Sigmoid colon (tissue), 7 donors: Measurements from ENCODE around the gene GPR119. TPM values are rescaled to one million over a fixed set of nuclear protein-coding genes. Genes with fewer than 3 reads are reported as not detected.
"Not testable (repeated sequence)": the region's sequence is repeated elsewhere in the genome, so short reads cannot be mapped to it uniquely, and the experiment has no call there.

Source experiments
- DNase-seq: peaks from one replicate; pipeline ENCODE4 v3.0.0-alpha.2; 2019
- H3K27ac ChIP-seq, 4 donors: fragments of 200-600 bp; sonication (generic); one replicate each; pipeline ENCODE4 v1.5.1; 2016 to 2019; ENCODE audit warnings: mild to moderate bottlenecking in 1 of 4
- H3K27me3 ChIP-seq, 3 donors: fragments of 200-600 bp; sonication (generic); one replicate each; pipeline ENCODE4 v1.5.1; 2019; ENCODE audit warnings: mild to moderate bottlenecking in 1 of 3
- H3K36me3 ChIP-seq, 4 donors: fragments of 200-600 bp; sonication (generic); one replicate each; pipeline ENCODE4 v1.5.1; 2016 to 2019
- H3K4me1 ChIP-seq, 4 donors: fragments of 200-600 bp; sonication (generic); one replicate each; pipeline ENCODE4 v1.5.1; 2017 to 2019
- H3K4me3 ChIP-seq, 4 donors: fragments of 200-600 bp; sonication (generic); one replicate each; pipeline ENCODE4 v1.5.1; 2017 to 2019; ENCODE audit warnings: mild to moderate bottlenecking in 2 of 4, moderate library complexity in 1 of 4
- H3K9me3 ChIP-seq, 4 donors: fragments of 200-600 bp in 3 of 4; sonication (generic) in 3 of 4; one replicate each; pipeline versions ENCODE4 v1.5.1 to v1.6.1; 2013 to 2019
- EP300 ChIP-seq, 4 donors: sonication (generic); formaldehyde crosslinking; IDR thresholded peaks; one replicate each; pipeline ENCODE4 v1.6.1; 2017; ENCODE audit warnings: antibody characterized with exemption in 4 of 4
- POLR2A ChIP-seq, 2 donors: fragments of 450-650 bp; IDR thresholded peaks; one replicate each; pipeline ENCODE4 v1.6.1; 2016; ENCODE audit warnings: antibody characterized with exemption in 2 of 2, mild to moderate bottlenecking in 2 of 2, moderate library complexity in 2 of 2
- POLR2AphosphoS5 ChIP-seq, 4 donors: sonication (generic); formaldehyde crosslinking; IDR thresholded peaks; one replicate each; pipeline ENCODE4 v1.6.1; 2017; ENCODE audit warnings: antibody characterized with exemption in 4 of 4
- WGBS, 2 donors: extraction: QIAGEN DNeasy Blood & Tissue Kit; methylation state at CpG; one replicate each; pipeline ENCODE4 v1.1.7; 2013; 5-methylcytosine and 5-hydroxymethylcytosine counted together
- intact Hi-C: fragments of 100-400 bp; cut with DNase I; formaldehyde crosslinking; loops from one replicate; pipeline ENCODE4 v1.15.1; 2023
- polyA plus RNA-seq, 3 donors: library from polyadenylated mRNA; stranded (reverse); fragments of 200-250 nt; gene quantifications; one replicate each; pipeline ENCODE4 v1.2.3, GENCODE V29; 2013
- total RNA-seq, 4 donors: library from RNA; depleted of rRNA; stranded (reverse); fragments of >200 nt; gene quantifications; one replicate each; pipeline ENCODE4 v1.1.0, GENCODE V29; 2016
- TF ChIP-seq, protein P1 (sequence below), 4 experiments: fragments of 450-650 bp in 3 of 4; fragments of 200-600 bp in 1 of 4; IDR thresholded peaks; one replicate each; pipeline ENCODE4 v1.5.1; 2016 to 2019; ENCODE audit warnings: antibody characterized with exemption in 4 of 4, mild to moderate bottlenecking in 3 of 4, moderate library complexity in 2 of 4
- donor health status: healthy with polysubstance abuse.
- donor health status: Bipolar disorder and iron deficiency.
- donor health status: healthy.

Gene GPR119
- total RNA-seq (not detected), polyA plus RNA-seq (not detected)

- Histone ChIP-seq H3K27me3 (no peaks in the 10 kb centered on the region), H3K4me1 (no peaks in the 10 kb centered on the region), H3K4me3 (no peak within 1 kb of the TSS), H3K36me3 (no peaks in the 10 kb centered on the region), H3K9me3 (no peaks in the 10 kb centered on the region), H3K27ac (no peak within 1 kb of the TSS)
- intact Hi-C loops: no loop called here
- TF ChIP-seq EP300 (IDR thresholded peaks at IDR 0.05) (no peak), POLR2A (IDR thresholded peaks at IDR 0.05) (no peak), POLR2AphosphoS5 (IDR thresholded peaks at IDR 0.05) (no peak)
- TF ChIP-seq, protein P1, sequence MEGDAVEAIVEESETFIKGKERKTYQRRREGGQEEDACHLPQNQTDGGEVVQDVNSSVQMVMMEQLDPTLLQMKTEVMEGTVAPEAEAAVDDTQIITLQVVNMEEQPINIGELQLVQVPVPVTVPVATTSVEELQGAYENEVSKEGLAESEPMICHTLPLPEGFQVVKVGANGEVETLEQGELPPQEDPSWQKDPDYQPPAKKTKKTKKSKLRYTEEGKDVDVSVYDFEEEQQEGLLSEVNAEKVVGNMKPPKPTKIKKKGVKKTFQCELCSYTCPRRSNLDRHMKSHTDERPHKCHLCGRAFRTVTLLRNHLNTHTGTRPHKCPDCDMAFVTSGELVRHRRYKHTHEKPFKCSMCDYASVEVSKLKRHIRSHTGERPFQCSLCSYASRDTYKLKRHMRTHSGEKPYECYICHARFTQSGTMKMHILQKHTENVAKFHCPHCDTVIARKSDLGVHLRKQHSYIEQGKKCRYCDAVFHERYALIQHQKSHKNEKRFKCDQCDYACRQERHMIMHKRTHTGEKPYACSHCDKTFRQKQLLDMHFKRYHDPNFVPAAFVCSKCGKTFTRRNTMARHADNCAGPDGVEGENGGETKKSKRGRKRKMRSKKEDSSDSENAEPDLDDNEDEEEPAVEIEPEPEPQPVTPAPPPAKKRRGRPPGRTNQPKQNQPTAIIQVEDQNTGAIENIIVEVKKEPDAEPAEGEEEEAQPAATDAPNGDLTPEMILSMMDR (IDR thresholded peaks at IDR 0.05): no peak
- DNase-seq: no peak
- WGBS, 2 donors: 82 to 89% methylated on average over 4 of the region's 4 CpGs
Measured at GRCh38 chrX:130385520-130385919, at the start of gene GPR119. TSS of gene GPR119 (minus strand) at chrX:130385674. CDS start at chrX:130385447, 227 bp downstream.

GRCh38 chrX:130429236-130429635, 43.8 kb upstream of the GPR119 start:
- intact Hi-C loops, H3K27me3 ChIP-seq, H3K36me3 ChIP-seq, DNase-seq, H3K9me3 ChIP-seq, H3K27ac ChIP-seq, H3K4me3 ChIP-seq, H3K4me1 ChIP-seq: not testable (repeated sequence)
- 80 to 88% methylated on average over 5 of the region's 5 CpGs for WGBS, 2 donors

GRCh38 chrX:130426531-130426930, 41.1 kb upstream of the GPR119 start:
- H3K9me3 ChIP-seq: no peaks in the 10 kb centered on the region
- no peak overlapping the region for H3K4me3 ChIP-seq
- WGBS, 2 donors: 92 to 93% methylated on average over 6 of the region's 6 CpGs
- no peak for DNase-seq
- H3K36me3 ChIP-seq: no peaks in the 10 kb centered on the region
- TF ChIP-seq POLR2A (IDR thresholded peaks at IDR 0.05) (no peak), POLR2AphosphoS5 (IDR thresholded peaks at IDR 0.05) (no peak), EP300 (IDR thresholded peaks at IDR 0.05) (no peak)
- TF ChIP-seq, protein P1 (IDR thresholded peaks at IDR 0.05): no peak
- H3K27me3 ChIP-seq: no peaks in the 10 kb centered on the region
- H3K4me1 ChIP-seq: no peaks in the 10 kb centered on the region
- intact Hi-C loops: no loop called here
- no peak overlapping the region for H3K27ac ChIP-seq

DNA sequence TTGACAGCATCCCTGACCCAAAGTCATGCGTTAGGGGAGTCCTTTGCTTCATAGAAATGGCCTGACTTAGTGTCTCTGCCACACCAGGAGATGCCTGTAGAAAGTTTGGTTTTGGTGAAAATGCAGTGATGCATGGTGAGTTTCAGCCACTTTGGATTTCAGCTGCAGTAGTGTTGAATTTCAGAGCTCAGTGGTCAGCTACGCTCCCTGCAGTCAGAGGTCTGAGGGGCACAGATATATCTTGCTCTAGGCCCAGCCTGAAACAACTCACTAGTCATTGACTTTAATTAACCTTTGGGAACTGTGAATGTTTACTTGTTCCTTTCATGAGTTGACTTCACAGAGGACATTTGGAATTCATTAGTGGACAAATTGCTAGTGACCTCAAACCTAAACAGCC, 33.8 kb upstream of the GPR119 start:
- H3K4me1 ChIP-seq: no peaks in the 10 kb centered on the region
- no peak for TF ChIP-seq POLR2AphosphoS5 (IDR thresholded peaks at IDR 0.05)
- TF ChIP-seq, protein P1 (IDR thresholded peaks at IDR 0.05): no peak
- TF ChIP-seq POLR2A (IDR thresholded peaks at IDR 0.05): no peak
- TF ChIP-seq EP300 (IDR thresholded peaks at IDR 0.05): no peak
- intact Hi-C loops: no loop called here
- no peak for DNase-seq
- H3K4me3 ChIP-seq: no peak overlapping the region
- 94 to 95% methylated on average over 2 of the region's 2 CpGs for WGBS, 2 donors
- H3K9me3 ChIP-seq: no peaks in the 10 kb centered on the region
- no peaks in the 10 kb centered on the region for H3K36me3 ChIP-seq
- no peaks in the 10 kb centered on the region for H3K27me3 ChIP-seq
- H3K27ac ChIP-seq: no peak overlapping the region

- H3K36me3 ChIP-seq: no peaks in the 10 kb centered on the region
- no peaks in the 10 kb centered on the region for H3K27me3 ChIP-seq
- no peak overlapping the region for H3K27ac ChIP-seq
- TF ChIP-seq POLR2A (IDR thresholded peaks at IDR 0.05) (no peak), EP300 (IDR thresholded peaks at IDR 0.05) (no peak), POLR2AphosphoS5 (IDR thresholded peaks at IDR 0.05) (no peak)
- TF ChIP-seq, protein P1 (IDR thresholded peaks at IDR 0.05): no peak
- no peaks in the 10 kb centered on the region for H3K9me3 ChIP-seq
- H3K4me1 ChIP-seq: no peaks in the 10 kb centered on the region
- no peak overlapping the region for H3K4me3 ChIP-seq
- no peak for DNase-seq
- intact Hi-C loops: no loop called here
- 84 to 88% methylated on average over 4 of the region's 4 CpGs for WGBS, 2 donors
Measured at GRCh38 chrX:130418740-130419139, 33.3 kb upstream of the GPR119 start.
